ENCODE data around the gene PLA2G4E. TPM values are rescaled to one million over a fixed set of nuclear protein-coding genes. Genes with fewer than 3 reads are reported as not detected.

The PLA2G4E gene
- total and polyA plus RNA-seq, 2 experiments from 2014 or later = not detected

DNA sequence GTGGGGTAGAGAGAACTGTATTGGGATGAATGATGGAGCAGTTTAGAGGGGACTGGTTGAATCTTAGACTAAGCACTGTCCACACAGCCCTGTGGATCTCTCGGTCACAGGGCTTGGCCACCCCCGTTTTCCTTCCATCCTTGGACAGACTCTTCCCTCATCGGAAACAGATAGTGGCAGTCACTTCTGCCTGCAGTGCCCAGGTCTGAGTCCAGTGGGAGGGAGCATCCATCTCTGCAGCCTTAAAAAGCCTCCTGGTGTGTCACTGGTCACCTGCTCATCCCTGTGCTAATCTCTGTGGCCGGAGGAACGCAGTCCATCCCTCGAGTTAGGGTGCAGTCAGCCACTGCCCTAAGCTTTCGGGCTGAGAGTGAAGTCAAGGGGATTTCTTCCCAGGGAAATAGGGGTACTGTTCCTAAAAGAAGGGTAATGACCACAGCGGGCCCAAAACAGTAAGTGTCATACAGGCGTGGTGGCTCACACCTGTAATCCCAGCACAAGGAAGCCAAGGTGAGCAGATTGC lies 41.5 kb upstream of the PLA2G4E start:
- H4K20me1 ChIP-seq (replicated peaks; ENCODE audit: insufficient read depth) = no peaks in the 10 kb centered on the region
- no peaks in the 10 kb centered on the region for H3K79me2 ChIP-seq (replicated peaks; ENCODE audit: insufficient read depth)
- no peaks in the 10 kb centered on the region for H3F3A ChIP-seq (replicated peaks; ENCODE audit: low read depth)
- no peaks in the 10 kb centered on the region for H3K36me3 ChIP-seq (ENCODE audit: insufficient read depth)
- H3K9me3 Mint-ChIP-seq = no peaks in the 10 kb centered on the region
- no peak overlapping the region for H3K4me3 Mint-ChIP-seq
- DNase-seq (ENCODE audit: low spot score) (no peak), ATAC-seq (no peak)
- H3K27me3 Mint-ChIP-seq (ENCODE audit: insufficient read depth, low read depth, poor library complexity) = no peaks in the 10 kb centered on the region
- H3K27me3 ChIP-seq (ENCODE audit: insufficient read depth) = no peaks in the 10 kb centered on the region
- TF ChIP-seq, protein P1, sequence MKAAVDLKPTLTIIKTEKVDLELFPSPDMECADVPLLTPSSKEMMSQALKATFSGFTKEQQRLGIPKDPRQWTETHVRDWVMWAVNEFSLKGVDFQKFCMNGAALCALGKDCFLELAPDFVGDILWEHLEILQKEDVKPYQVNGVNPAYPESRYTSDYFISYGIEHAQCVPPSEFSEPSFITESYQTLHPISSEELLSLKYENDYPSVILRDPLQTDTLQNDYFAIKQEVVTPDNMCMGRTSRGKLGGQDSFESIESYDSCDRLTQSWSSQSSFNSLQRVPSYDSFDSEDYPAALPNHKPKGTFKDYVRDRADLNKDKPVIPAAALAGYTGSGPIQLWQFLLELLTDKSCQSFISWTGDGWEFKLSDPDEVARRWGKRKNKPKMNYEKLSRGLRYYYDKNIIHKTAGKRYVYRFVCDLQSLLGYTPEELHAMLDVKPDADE (IDR thresholded peaks at IDR 0.05) = no peak
- no peak for TF ChIP-seq EZH2phosphoT487 (IDR thresholded peaks at IDR 0.05; ENCODE audit: unreplicated experiment)
- TF ChIP-seq POLR2AphosphoS5 (IDR thresholded peaks at IDR 0.05; ENCODE audit: low read depth) = no peak
- no peak for TF ChIP-seq ZNF331 (CRISPR knock-in tag; IDR thresholded peaks at IDR 0.05; ENCODE audit: low read depth)
- TF ChIP-seq, protein P2, sequence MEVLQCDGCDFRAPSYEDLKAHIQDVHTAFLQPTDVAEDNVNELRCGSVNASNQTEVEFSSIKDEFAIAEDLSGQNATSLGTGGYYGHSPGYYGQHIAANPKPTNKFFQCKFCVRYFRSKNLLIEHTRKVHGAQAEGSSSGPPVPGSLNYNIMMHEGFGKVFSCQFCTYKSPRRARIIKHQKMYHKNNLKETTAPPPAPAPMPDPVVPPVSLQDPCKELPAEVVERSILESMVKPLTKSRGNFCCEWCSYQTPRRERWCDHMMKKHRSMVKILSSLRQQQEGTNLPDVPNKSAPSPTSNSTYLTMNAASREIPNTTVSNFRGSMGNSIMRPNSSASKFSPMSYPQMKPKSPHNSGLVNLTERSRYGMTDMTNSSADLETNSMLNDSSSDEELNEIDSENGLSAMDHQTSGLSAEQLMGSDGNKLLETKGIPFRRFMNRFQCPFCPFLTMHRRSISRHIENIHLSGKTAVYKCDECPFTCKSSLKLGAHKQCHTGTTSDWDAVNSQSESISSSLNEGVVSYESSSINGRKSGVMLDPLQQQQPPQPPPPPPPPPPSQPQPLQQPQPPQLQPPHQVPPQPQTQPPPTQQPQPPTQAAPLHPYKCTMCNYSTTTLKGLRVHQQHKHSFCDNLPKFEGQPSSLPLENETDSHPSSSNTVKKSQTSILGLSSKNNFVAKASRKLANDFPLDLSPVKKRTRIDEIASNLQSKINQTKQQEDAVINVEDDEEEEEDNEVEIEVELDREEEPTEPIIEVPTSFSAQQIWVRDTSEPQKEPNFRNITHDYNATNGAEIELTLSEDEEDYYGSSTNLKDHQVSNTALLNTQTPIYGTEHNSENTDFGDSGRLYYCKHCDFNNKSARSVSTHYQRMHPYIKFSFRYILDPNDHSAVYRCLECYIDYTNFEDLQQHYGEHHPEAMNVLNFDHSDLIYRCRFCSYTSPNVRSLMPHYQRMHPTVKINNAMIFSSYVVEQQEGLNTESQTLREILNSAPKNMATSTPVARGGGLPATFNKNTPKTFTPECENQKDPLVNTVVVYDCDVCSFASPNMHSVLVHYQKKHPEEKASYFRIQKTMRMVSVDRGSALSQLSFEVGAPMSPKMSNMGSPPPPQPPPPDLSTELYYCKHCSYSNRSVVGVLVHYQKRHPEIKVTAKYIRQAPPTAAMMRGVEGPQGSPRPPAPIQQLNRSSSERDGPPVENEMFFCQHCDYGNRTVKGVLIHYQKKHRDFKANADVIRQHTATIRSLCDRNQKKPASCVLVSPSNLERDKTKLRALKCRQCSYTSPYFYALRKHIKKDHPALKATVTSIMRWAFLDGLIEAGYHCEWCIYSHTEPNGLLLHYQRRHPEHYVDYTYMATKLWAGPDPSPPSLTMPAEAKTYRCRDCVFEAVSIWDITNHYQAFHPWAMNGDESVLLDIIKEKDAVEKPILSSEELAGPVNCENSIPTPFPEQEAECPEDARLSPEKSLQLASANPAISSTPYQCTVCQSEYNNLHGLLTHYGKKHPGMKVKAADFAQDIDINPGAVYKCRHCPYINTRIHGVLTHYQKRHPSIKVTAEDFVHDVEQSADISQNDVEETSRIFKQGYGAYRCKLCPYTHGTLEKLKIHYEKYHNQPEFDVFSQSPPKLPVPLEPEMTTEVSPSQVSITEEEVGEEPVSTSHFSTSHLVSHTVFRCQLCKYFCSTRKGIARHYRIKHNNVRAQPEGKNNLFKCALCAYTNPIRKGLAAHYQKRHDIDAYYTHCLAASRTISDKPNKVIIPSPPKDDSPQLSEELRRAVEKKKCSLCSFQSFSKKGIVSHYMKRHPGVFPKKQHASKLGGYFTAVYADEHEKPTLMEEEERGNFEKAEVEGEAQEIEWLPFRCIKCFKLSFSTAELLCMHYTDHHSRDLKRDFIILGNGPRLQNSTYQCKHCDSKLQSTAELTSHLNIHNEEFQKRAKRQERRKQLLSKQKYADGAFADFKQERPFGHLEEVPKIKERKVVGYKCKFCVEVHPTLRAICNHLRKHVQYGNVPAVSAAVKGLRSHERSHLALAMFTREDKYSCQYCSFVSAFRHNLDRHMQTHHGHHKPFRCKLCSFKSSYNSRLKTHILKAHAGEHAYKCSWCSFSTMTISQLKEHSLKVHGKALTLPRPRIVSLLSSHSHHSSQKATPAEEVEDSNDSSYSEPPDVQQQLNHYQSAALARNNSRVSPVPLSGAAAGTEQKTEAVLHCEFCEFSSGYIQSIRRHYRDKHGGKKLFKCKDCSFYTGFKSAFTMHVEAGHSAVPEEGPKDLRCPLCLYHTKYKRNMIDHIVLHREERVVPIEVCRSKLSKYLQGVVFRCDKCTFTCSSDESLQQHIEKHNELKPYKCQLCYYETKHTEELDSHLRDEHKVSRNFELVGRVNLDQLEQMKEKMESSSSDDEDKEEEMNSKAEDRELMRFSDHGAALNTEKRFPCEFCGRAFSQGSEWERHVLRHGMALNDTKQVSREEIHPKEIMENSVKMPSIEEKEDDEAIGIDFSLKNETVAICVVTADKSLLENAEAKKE (CRISPR knock-in tag; IDR thresholded peaks at IDR 0.05) = no peak
- no peak for TF ChIP-seq CREB1 (CRISPR knock-in tag; IDR thresholded peaks at IDR 0.05; ENCODE audit: low read depth)
- TF ChIP-seq, protein P3, sequence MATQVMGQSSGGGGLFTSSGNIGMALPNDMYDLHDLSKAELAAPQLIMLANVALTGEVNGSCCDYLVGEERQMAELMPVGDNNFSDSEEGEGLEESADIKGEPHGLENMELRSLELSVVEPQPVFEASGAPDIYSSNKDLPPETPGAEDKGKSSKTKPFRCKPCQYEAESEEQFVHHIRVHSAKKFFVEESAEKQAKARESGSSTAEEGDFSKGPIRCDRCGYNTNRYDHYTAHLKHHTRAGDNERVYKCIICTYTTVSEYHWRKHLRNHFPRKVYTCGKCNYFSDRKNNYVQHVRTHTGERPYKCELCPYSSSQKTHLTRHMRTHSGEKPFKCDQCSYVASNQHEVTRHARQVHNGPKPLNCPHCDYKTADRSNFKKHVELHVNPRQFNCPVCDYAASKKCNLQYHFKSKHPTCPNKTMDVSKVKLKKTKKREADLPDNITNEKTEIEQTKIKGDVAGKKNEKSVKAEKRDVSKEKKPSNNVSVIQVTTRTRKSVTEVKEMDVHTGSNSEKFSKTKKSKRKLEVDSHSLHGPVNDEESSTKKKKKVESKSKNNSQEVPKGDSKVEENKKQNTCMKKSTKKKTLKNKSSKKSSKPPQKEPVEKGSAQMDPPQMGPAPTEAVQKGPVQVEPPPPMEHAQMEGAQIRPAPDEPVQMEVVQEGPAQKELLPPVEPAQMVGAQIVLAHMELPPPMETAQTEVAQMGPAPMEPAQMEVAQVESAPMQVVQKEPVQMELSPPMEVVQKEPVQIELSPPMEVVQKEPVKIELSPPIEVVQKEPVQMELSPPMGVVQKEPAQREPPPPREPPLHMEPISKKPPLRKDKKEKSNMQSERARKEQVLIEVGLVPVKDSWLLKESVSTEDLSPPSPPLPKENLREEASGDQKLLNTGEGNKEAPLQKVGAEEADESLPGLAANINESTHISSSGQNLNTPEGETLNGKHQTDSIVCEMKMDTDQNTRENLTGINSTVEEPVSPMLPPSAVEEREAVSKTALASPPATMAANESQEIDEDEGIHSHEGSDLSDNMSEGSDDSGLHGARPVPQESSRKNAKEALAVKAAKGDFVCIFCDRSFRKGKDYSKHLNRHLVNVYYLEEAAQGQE (IDR thresholded peaks at IDR 0.05; ENCODE audit: unreplicated experiment) = no peak
- no peak overlapping the region for H3K4me3 ChIP-seq
- H3K27ac Mint-ChIP-seq = no peak overlapping the region
- H3K36me3 Mint-ChIP-seq (ENCODE audit: low read depth) = no peaks in the 10 kb centered on the region
- no peaks in the 10 kb centered on the region for H3K9me2 ChIP-seq (ENCODE audit: insufficient read depth)
- no peak overlapping the region for H3K27ac ChIP-seq (ENCODE audit: low read depth)
- no peak overlapping the region for H3K4me2 ChIP-seq
- H3K4me1 ChIP-seq (ENCODE audit: insufficient read depth) = no peaks in the 10 kb centered on the region
- H2AFZ ChIP-seq = no peak overlapping the region
- H3K4me1 Mint-ChIP-seq = peaks cover 2% of the 10 kb centered on the region; the same call in 1 of the 3 replicates
